PC-9 (cell line): ENCODE results near the gene HDAC1. TPM values are rescaled to one million over a fixed set of nuclear protein-coding genes. Genes with fewer than 3 reads are reported as not detected.
"Not testable (repeated sequence)": the region's sequence is repeated elsewhere in the genome, so short reads cannot be mapped to it uniquely, and the experiment has no call there.

Experiments used
- BruUV-seq: library from RNA; stranded (reverse); fragments of 400-500 nt; replicated peaks from 2 replicates; lab custom pipeline; 2021; lab: Mats Ljungman, UMichigan
- CTCF ChIA-PET: fragments of 300-600 bp; sonication (Branson Sonifier 250); formaldehyde crosslinking; loops from one replicate; lab custom pipeline; 2022; ENCODE audit warnings: antibody characterized with exemption; lab: Charles Lee
- POLR2A ChIA-PET: fragments of 300-600 bp; sonication (Branson Sonifier 250); formaldehyde crosslinking; loops from one replicate; lab custom pipeline; 2022; ENCODE audit warnings: antibody characterized with exemption; ENCODE audit not compliant: unreplicated experiment; lab: Charles Lee
- DNase-seq, 2 experiments: peaks; one replicate each; pipeline versions ENCODE4 v3.0.0 to v3.0.0-alpha.2; 2015 to 2022; ENCODE audit warnings: mixed read lengths in 1 of 2
- H2AFZ ChIP-seq: fragments of 200-600 bp; sonication (generic); 2 replicates; pipeline ENCODE4 v1.8.1; 2017; ENCODE audit warnings: antibody characterized with exemption
- H3F3A ChIP-seq: fragments of 200-600 bp; sonication (generic); 2 replicates; pipeline ENCODE4 v1.8.1; 2017; ENCODE audit warnings: antibody characterized with exemption, mild to moderate bottlenecking, low read depth; ENCODE audit not compliant: insufficient read depth
- H3K27ac ChIP-seq: fragments of 200-600 bp; sonication (generic); 2 replicates; pipeline ENCODE4 v1.6.1; 2016; ENCODE audit warnings: mixed run types
- H3K27me3 ChIP-seq: fragments of 200-600 bp; sonication (generic); 2 replicates; pipeline ENCODE4 v1.6.1; 2016; ENCODE audit warnings: low read depth, mixed run types; ENCODE audit not compliant: insufficient read depth
- H3K36me3 ChIP-seq: fragments of 200-600 bp; sonication (generic); 2 replicates; pipeline ENCODE4 v1.6.1; 2016; ENCODE audit warnings: low read depth, mixed run types
- H3K4me1 ChIP-seq: fragments of 200-600 bp; sonication (generic); replicated peaks from 2 replicates; pipeline ENCODE4 v1.6.1; 2016; ENCODE audit warnings: mixed run types; ENCODE audit not compliant: insufficient read depth
- H3K4me2 ChIP-seq: fragments of 200-600 bp; sonication (generic); 2 replicates; pipeline ENCODE4 v1.6.1; 2017; ENCODE audit warnings: mixed run types
- H3K4me3 ChIP-seq: fragments of 200-600 bp; sonication (generic); 2 replicates; pipeline ENCODE4 v1.6.1; 2016; ENCODE audit warnings: mixed run types
- H3K79me2 ChIP-seq: fragments of 200-600 bp; sonication (generic); 2 replicates; pipeline ENCODE4 v1.6.1; 2017; ENCODE audit warnings: low read depth, mixed run types
- H3K9me2 ChIP-seq: fragments of 200-600 bp; sonication (generic); 2 replicates; pipeline ENCODE4 v1.8.1; 2017; ENCODE audit warnings: mild to moderate bottlenecking; ENCODE audit not compliant: insufficient read depth
- H3K9me3 ChIP-seq: fragments of 200-600 bp; sonication (generic); 2 replicates; pipeline ENCODE4 v1.8.1; 2016; ENCODE audit warnings: low read depth; ENCODE audit not compliant: insufficient read depth
- H4K20me1 ChIP-seq: fragments of 200-600 bp; sonication (generic); 2 replicates; pipeline ENCODE4 v1.8.1; 2017; ENCODE audit not compliant: insufficient read depth
- EZH2 ChIP-seq: fragments of 200-600 bp; sonication (generic); IDR thresholded peaks from 2 replicates; pipeline ENCODE4 v1.8.0; 2017; ENCODE audit warnings: antibody characterized with exemption, low read depth
- intact Hi-C: fragments of 100-400 bp; cut with micrococcal nuclease; formaldehyde crosslinking; loops from one replicate; pipeline ENCODE4 v1.10.0; 2022; ENCODE audit not compliant: unreplicated experiment
- total RNA-seq: library from RNA; stranded (reverse); gene quantifications from 2 replicates; pipeline ENCODE4 v1.2.3, GENCODE V29; 2021
- TF ChIP-seq, protein P1 (sequence below): fragments of 200-600 bp; sonication (generic); conservative IDR thresholded peaks from 2 replicates; pipeline ENCODE4 v1.6.1; 2017; ENCODE audit warnings: mixed run types, antibody characterized with exemption, mild to moderate bottlenecking, moderate library complexity

HDAC1 gene
- total RNA-seq, 1 experiment from 2014 or later: 171 TPM

GRCh38 chr1:32289256-32289655 is 2.6 kb upstream of the HDAC1 start:
- POLR2A ChIA-PET: no interaction called here

DNA sequence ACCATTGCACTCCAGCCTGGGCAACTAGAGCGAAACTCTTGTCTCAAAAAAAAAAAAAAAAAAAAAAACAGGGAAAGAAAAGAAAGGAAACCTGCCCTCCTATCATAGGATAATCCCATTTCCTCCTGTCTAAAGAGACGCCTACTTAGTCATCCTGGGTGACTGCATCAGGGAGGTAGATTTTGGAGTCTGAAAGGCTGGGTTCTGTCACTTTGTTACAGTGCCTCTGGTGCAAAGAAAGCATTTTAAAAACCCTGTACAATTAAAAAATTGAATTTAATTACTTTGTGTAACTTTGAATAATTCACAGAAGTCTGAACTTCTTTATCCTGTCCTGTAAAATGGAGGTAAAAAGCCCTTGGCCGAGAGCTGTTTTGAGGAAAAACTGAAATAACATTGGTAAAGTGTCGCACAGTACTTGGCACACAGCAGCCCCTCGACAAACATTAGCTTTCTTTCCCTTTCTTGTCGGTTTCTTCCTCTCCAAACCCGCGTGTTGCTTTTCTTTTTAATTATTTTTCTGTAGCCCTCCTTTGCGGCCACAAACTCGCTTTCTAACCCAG is 657 bp upstream of the HDAC1 start:
- intact Hi-C loops: no loop called here
- peaks cover 23% of the 10 kb centered on the region; the same call in 1 of the 2 replicates for H3F3A ChIP-seq
- peaks cover 43% of the 10 kb centered on the region for H3K79me2 ChIP-seq
- peak overlapping the region; percentile 63 for H3K4me2 ChIP-seq
- no peaks in the 10 kb centered on the region for H3K9me2 ChIP-seq
- H3K4me3 ChIP-seq: peak overlapping the region; percentile 92
- H3K4me1 ChIP-seq: peaks cover 34% of the 10 kb centered on the region
- CTCF ChIA-PET: no interaction called here
- peak; percentile 18 to 81 for DNase-seq
- peak overlapping the region; percentile 56 for H3K27ac ChIP-seq
- no peaks in the 10 kb centered on the region for H3K9me3 ChIP-seq
- H3K27me3 ChIP-seq: no peaks in the 10 kb centered on the region
- peaks cover 3% of the 10 kb centered on the region; the same call in 1 of the 2 replicates for H4K20me1 ChIP-seq
- H3K36me3 ChIP-seq: 0 out of 2 replicates have a peak, but pooled peaks cover 4% of the 10 kb centered on the region
- H2AFZ ChIP-seq: peak overlapping the region; percentile 86
- TSS peak; percentile 87 for BruUV-seq
- POLR2A ChIA-PET: interaction anchor here (0.5 to 0.9 kb wide), 4 partner anchors 46 to 938 kb away, joined by 3 to 19 read pairs (median 8); partner anchors contain the start of genes IQCC and PTP4A2
- TF ChIP-seq, protein P1, sequence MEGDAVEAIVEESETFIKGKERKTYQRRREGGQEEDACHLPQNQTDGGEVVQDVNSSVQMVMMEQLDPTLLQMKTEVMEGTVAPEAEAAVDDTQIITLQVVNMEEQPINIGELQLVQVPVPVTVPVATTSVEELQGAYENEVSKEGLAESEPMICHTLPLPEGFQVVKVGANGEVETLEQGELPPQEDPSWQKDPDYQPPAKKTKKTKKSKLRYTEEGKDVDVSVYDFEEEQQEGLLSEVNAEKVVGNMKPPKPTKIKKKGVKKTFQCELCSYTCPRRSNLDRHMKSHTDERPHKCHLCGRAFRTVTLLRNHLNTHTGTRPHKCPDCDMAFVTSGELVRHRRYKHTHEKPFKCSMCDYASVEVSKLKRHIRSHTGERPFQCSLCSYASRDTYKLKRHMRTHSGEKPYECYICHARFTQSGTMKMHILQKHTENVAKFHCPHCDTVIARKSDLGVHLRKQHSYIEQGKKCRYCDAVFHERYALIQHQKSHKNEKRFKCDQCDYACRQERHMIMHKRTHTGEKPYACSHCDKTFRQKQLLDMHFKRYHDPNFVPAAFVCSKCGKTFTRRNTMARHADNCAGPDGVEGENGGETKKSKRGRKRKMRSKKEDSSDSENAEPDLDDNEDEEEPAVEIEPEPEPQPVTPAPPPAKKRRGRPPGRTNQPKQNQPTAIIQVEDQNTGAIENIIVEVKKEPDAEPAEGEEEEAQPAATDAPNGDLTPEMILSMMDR: no peak
- TF ChIP-seq EZH2: no peak

More at GRCh38 chr1:32289256-32289655, 2.6 kb upstream of the HDAC1 start:
- CTCF ChIA-PET: no interaction called here
- Histone ChIP-seq H3K27ac (peak overlapping the region; percentile 8), H3K36me3 (no peaks in the 10 kb centered on the region), H2AFZ (no peak overlapping the region), H3K4me1 (peaks cover 34% of the 10 kb centered on the region), H4K20me1 (no peaks in the 10 kb centered on the region), H3K4me2 (peak overlapping the region; percentile 22), H3F3A (peaks cover 23% of the 10 kb centered on the region; the same call in 1 of the 2 replicates), H3K9me2 (no peaks in the 10 kb centered on the region), H3K79me2 (peaks cover 23% of the 10 kb centered on the region), H3K9me3 (no peaks in the 10 kb centered on the region), H3K4me3 (no peak overlapping the region), H3K27me3 (no peaks in the 10 kb centered on the region)
- intact Hi-C loops: no loop called here
- BruUV-seq: no TSS peak
- DNase-seq: peak in 1 of 2 experiments; percentile 68
- TF ChIP-seq EZH2: no peak
- TF ChIP-seq, protein P1: no peak

GRCh38 chr1:32298211-32298610 is 6.3 kb downstream of the HDAC1 start:
- H3K27ac ChIP-seq, DNase-seq, intact Hi-C loops, H3K9me2 ChIP-seq, H3K9me3 ChIP-seq, H3K4me2 ChIP-seq, H3K4me3 ChIP-seq, BruUV-seq, H4K20me1 ChIP-seq, H3F3A ChIP-seq, H2AFZ ChIP-seq, H3K4me1 ChIP-seq, POLR2A ChIA-PET, H3K27me3 ChIP-seq: not testable (repeated sequence)
- Histone ChIP-seq H3K36me3 (peaks cover 13% of the 10 kb centered on the region; the same call in 1 of the 2 replicates), H3K79me2 (peaks cover 68% of the 10 kb centered on the region)
- CTCF ChIA-PET: interaction anchor here (0.6 kb wide), 1 partner anchor 59 kb away, joined by 4 read pairs; no protein-coding TSS in a partner anchor
